ENCODE results near the gene HPS6.

Gene HPS6

GRCh38 chr10:102055647-102056419, 9.3 kb upstream of the HPS6 start, which contains the start of gene ARMH3:
ARMH3 (minus strand) TSS chr10:102056173; CDS start chr10:102040114, 16,059 bp downstream.
- in situ Hi-C loops (cut with HindIII; ENCODE audit: low pct_unique_long_range_greater_than_20kb, low sequenced_read_pairs): no loop called here
- peak; percentile 98 to 99 for DNase-seq (ENCODE audit: low read depth in 1 of 2, low spot score in 1 of 2)
- no peak for TF ChIP-seq JUND (IDR thresholded peaks at IDR 0.05; ENCODE audit: low read depth)

GRCh38 chr10:102059987-102060386, 5.2 kb upstream of the HPS6 start:
- no peak for TF ChIP-seq JUND (IDR thresholded peaks at IDR 0.05; ENCODE audit: low read depth)
- no peak for DNase-seq (ENCODE audit: low read depth in 1 of 2, low spot score in 1 of 2)
- in situ Hi-C loops (cut with HindIII; ENCODE audit: low pct_unique_long_range_greater_than_20kb, low sequenced_read_pairs): no loop called here

GRCh38 chr10:102064503-102064867, 664 bp upstream of the HPS6 start:
- in situ Hi-C loops (cut with HindIII; ENCODE audit: low pct_unique_long_range_greater_than_20kb, low sequenced_read_pairs): no loop called here
- TF ChIP-seq JUND (IDR thresholded peaks at IDR 0.05; ENCODE audit: low read depth): no peak

GRCh38 chr10:102065561-102066398, 631 bp downstream of the HPS6 start:
- in situ Hi-C loops (cut with HindIII; ENCODE audit: low pct_unique_long_range_greater_than_20kb, low sequenced_read_pairs): no loop called here
- no peak for TF ChIP-seq JUND (IDR thresholded peaks at IDR 0.05; ENCODE audit: low read depth)
- DNase-seq (ENCODE audit: low read depth in 1 of 2, low spot score in 1 of 2): peak; percentile 40 to 49

More at GRCh38 chr10:102064503-102064867, 664 bp upstream of the HPS6 start:
- DNase-seq (ENCODE audit: low read depth in 1 of 2, low spot score in 1 of 2): no peak

- no peak for DNase-seq (ENCODE audit: low read depth in 1 of 2, low spot score in 1 of 2)
- in situ Hi-C loops (cut with HindIII; ENCODE audit: low pct_unique_long_range_greater_than_20kb, low sequenced_read_pairs): no loop called here
- no peak for TF ChIP-seq JUND (IDR thresholded peaks at IDR 0.05; ENCODE audit: low read depth)
Measured at GRCh38 chr10:102066399-102067088, 1.4 kb downstream of the HPS6 start.

- in situ Hi-C loops (cut with HindIII; ENCODE audit: low pct_unique_long_range_greater_than_20kb, low sequenced_read_pairs): no loop called here
- no peak for TF ChIP-seq JUND (IDR thresholded peaks at IDR 0.05; ENCODE audit: low read depth)
- DNase-seq (ENCODE audit: low read depth in 1 of 2, low spot score in 1 of 2): no peak
Measured at GRCh38 chr10:102067091-102067916, 2.2 kb downstream of the HPS6 start.

GRCh38 chr10:102068216-102068615, 3.1 kb downstream of the HPS6 start:
- in situ Hi-C loops (cut with HindIII; ENCODE audit: low pct_unique_long_range_greater_than_20kb, low sequenced_read_pairs): no loop called here

GRCh38 chr10:102069071-102069470, 3.9 kb downstream of the HPS6 start:
- TF ChIP-seq JUND (IDR thresholded peaks at IDR 0.05; ENCODE audit: low read depth): no peak
- DNase-seq (ENCODE audit: low read depth in 1 of 2, low spot score in 1 of 2): no peak
- in situ Hi-C loops (cut with HindIII; ENCODE audit: low pct_unique_long_range_greater_than_20kb, low sequenced_read_pairs): no loop called here

More at GRCh38 chr10:102068216-102068615, 3.1 kb downstream of the HPS6 start:
- no peak for TF ChIP-seq JUND (IDR thresholded peaks at IDR 0.05; ENCODE audit: low read depth)
- DNase-seq (ENCODE audit: low read depth in 1 of 2, low spot score in 1 of 2): peak in 1 of 2 experiments; percentile 32

- DNase-seq (ENCODE audit: low read depth in 1 of 2, low spot score in 1 of 2): peak; percentile 87 to 90
- in situ Hi-C loops (cut with HindIII; ENCODE audit: low pct_unique_long_range_greater_than_20kb, low sequenced_read_pairs): no loop called here
- no peak for TF ChIP-seq JUND (IDR thresholded peaks at IDR 0.05; ENCODE audit: low read depth)
Measured at GRCh38 chr10:102072673-102073527, 7.8 kb downstream of the HPS6 start.

- no peak for DNase-seq (ENCODE audit: low read depth in 1 of 2, low spot score in 1 of 2)
- in situ Hi-C loops (cut with HindIII; ENCODE audit: low pct_unique_long_range_greater_than_20kb, low sequenced_read_pairs): no loop called here
- no peak for TF ChIP-seq JUND (IDR thresholded peaks at IDR 0.05; ENCODE audit: low read depth)
Measured at GRCh38 chr10:102083541-102083940, 18.4 kb downstream of the HPS6 start.

- in situ Hi-C loops (cut with HindIII; ENCODE audit: low pct_unique_long_range_greater_than_20kb, low sequenced_read_pairs): no loop called here
- DNase-seq (ENCODE audit: low read depth in 1 of 2, low spot score in 1 of 2): no peak
- TF ChIP-seq JUND (IDR thresholded peaks at IDR 0.05; ENCODE audit: low read depth): no peak
Measured at GRCh38 chr10:102085336-102085735, 20.2 kb downstream of the HPS6 start.

Data from T47D (cell line).